ENCODE data around the gene MAGED1. TPM values are rescaled to one million over a fixed set of nuclear protein-coding genes. Genes with fewer than 3 reads are reported as not detected.

The MAGED1 gene
- total RNA-seq, 2 experiments from 2014 or later = 30.3 to 33.4 TPM

DNA sequence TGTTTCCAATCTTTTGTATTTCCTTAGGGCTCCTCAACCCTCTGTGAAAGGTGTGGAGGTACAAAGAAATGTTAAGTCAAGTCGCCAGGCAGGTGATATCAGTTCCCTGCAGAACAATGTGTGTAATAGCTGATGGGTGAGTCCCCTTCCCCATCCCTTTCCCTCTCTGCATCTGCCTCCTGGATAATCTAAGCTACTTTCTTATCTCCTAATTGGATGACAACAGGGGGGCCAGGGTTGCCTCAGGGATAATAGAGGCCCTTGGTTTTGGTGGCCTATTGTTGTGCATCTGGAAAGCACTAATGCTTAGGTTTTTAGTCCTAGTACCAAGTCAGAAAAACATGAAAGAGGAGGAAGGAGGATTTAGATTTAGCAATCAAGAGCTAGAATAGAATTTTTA, 29.1 kb downstream of the MAGED1 start:
- H3K4me1 Mint-ChIP-seq = peaks cover 7% of the 10 kb centered on the region
- no peaks in the 10 kb centered on the region for H3K9me3 Mint-ChIP-seq (ENCODE audit: low read depth)
- no peak overlapping the region for H3K27ac Mint-ChIP-seq
- H3K36me3 Mint-ChIP-seq = no peaks in the 10 kb centered on the region
- ATAC-seq (no peak), DNase-seq (no peak)
- no peak overlapping the region for H3K4me3 Mint-ChIP-seq
- CTCF ChIA-PET = no interaction called here
- H3K27me3 Mint-ChIP-seq = no peaks in the 10 kb centered on the region

DNA sequence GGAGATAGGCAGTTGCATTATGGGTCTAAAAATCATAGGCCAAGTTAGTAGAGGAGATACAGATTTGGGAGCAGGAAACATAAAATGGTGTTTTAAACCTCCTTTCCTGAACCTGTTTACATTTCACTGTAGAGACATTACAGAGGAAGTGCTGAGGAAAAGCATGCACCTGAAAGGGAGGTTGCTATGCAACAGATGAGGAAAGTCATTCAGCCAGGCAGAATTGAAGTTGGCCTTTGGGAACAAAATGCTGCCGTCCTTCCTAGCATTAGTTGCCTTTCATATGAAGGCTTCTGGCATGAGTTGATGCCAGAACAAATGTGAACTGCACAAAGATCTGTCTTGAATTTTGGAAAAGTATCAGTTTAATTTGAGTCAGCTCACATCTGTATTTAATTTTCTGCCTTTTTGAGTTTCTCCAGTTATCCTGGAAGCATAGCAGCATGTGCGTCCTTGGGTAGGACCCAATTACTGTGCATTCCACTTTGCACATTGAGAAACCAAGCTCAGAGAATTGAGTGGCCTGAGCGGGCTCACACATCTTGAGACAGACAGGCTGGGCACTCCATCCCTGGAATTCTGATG, 38.2 kb downstream of the MAGED1 start:
- Mint-ChIP-seq H3K27ac (no peak overlapping the region), H3K4me3 (no peak overlapping the region), H3K4me1 (no peaks in the 10 kb centered on the region), H3K9me3 (ENCODE audit: low read depth) (no peaks in the 10 kb centered on the region), H3K27me3 (peaks cover 4% of the 10 kb centered on the region), H3K36me3 (no peaks in the 10 kb centered on the region)
- no peak for DNase-seq
- no peak for ATAC-seq
- CTCF ChIA-PET = no interaction called here

Other genes starting within 250 kb of the MAGED1 start
- gene CENPVL2, start 210.8 kb upstream of the MAGED1 start, total RNA-seq = not detected
- gene CENPVL1, start 183.1 kb upstream of the MAGED1 start, total RNA-seq = not detected
- 10 to 100 TPM in 1 of 2 experiments, 1 to 10 TPM in 1; 9.7 to 10.8 TPM for gene GSPT2, start 150.2 kb upstream of the MAGED1 start, total RNA-seq
- under 1 TPM; 0.82 to 0.98 TPM for gene MAGED4B, start 175.6 kb downstream of the MAGED1 start, total RNA-seq

Measured in activated CD8-positive, alpha-beta memory T cell treated with anti-CD3 and anti-CD28 coated beads, Interleukin-2, amount 10 ng/mL, durations not matched to agents 7 days and 5 days (primary cell).